ENCODE results near the gene MMP14.

Gene MMP14

GRCh38 chr14:22864979-22865378, 28.6 kb downstream of the MMP14 start:
- no peak for DNase-seq

GRCh38 chr14:22865424-22866405, 29.3 kb downstream of the MMP14 start:
- no peak for DNase-seq

GRCh38 chr14:22866874-22867273, 30.5 kb downstream of the MMP14 start:
- DNase-seq, result no peak

DNA sequence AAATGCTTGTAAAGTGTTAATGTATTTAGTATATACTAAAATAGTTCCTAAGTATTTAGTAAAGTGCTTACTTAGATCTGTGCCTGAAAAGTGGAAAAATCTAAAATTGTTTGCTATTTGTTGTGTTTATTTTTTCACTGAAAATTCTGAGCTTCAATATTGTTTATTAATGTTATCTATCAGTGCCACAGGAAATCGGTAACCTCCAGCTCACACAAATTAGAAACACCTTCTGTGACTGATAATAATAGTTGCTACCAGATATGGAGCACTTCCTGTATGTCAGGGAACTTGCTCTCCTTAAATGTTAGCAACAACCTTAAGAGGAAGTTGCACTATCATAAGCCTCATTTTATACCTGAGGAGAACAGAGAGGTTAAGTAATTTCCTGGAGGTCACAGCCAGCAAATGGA, 34.4 kb downstream of the MMP14 start:
- DNase-seq, result no peak

GRCh38 chr14:22871224-22872032, 35.0 kb downstream of the MMP14 start, which contains the start of gene LRP10:
Gene LRP10 (plus strand): TSS chr14:22871740. CDS start chr14:22872304, 564 bp downstream.
- DNase-seq, result peak; percentile 90

DNA sequence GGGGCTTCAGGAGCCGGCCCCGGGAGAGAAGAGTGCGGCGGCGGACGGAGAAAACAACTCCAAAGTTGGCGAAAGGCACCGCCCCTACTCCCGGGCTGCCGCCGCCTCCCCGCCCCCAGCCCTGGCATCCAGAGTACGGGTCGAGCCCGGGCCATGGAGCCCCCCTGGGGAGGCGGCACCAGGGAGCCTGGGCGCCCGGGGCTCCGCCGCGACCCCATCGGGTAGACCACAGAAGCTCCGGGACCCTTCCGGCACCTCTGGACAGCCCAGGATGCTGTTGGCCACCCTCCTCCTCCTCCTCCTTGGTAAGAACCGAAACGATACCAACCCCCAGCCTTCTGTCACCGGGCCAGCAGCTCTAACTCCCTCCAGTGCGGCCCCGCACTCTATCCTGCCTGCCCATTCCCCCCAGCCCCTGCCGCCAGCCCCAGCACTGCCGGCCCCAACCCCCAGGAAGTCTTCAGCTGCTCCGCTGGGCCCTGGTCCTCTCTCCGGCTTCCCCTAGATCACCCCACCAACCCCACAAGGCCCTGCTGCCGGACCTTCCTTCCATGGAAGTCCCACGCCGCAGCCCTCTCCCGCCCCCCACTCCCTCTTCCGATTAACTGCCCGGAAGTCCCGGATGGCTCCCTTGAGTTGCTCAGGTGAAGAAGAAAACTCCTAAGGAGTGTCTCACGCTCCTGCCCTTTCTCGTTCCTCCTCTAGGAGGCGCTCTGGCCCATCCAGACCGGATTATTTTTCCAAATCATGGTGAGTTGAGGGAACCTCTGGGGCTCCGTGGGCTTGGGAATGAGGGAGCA, 35.8 kb downstream of the MMP14 start:
- DNase-seq, result peak; percentile 80

GRCh38 chr14:22872833-22873520, 36.6 kb downstream of the MMP14 start:
- DNase-seq, result no peak

- no peak for DNase-seq
Measured at GRCh38 chr14:22875003-22875747, 38.8 kb downstream of the MMP14 start.

DNA sequence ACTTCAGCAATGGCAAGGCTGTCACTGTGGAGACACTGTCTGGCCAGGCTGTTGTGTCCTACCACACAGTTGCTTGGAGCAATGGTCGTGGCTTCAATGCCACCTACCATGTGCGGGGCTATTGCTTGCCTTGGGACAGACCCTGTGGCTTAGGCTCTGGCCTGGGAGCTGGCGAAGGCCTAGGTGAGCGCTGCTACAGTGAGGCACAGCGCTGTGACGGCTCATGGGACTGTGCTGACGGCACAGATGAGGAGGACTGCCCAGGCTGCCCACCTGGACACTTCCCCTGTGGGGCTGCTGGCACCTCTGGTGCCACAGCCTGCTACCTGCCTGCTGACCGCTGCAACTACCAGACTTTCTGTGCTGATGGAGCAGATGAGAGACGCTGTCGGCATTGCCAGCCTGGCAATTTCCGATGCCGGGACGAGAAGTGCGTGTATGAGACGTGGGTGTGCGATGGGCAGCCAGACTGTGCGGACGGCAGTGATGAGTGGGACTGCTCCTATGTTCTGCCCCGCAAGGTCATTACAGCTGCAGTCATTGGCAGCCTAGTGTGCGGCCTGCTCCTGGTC, 39.4 kb downstream of the MMP14 start:
- DNase-seq, result no peak

- no peak for DNase-seq
Measured at GRCh38 chr14:22877000-22877501, 40.7 kb downstream of the MMP14 start.

- DNase-seq, result no peak
Measured at GRCh38 chr14:22878271-22879246, 42.2 kb downstream of the MMP14 start.

DNA sequence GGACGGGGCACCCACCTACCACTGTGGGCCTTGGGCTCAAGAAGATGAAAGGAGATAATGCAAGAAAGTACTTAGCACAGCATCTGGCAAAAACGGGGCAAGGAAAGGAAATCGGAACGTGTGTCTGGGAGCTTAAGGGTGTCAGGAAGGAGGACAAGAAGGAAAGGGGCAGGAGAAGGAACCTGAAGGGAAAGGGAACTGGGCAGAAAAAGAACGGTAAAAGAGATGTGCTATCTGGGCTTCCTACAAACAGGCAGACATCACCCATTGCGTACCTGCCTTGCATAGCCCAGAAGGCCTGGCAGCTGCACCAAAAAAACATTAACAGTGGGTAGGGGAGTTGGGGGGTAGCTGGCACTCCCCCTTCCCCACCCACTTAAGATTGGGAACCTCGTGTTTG, 45.7 kb downstream of the MMP14 start:
- DNase-seq, result no peak

DNA sequence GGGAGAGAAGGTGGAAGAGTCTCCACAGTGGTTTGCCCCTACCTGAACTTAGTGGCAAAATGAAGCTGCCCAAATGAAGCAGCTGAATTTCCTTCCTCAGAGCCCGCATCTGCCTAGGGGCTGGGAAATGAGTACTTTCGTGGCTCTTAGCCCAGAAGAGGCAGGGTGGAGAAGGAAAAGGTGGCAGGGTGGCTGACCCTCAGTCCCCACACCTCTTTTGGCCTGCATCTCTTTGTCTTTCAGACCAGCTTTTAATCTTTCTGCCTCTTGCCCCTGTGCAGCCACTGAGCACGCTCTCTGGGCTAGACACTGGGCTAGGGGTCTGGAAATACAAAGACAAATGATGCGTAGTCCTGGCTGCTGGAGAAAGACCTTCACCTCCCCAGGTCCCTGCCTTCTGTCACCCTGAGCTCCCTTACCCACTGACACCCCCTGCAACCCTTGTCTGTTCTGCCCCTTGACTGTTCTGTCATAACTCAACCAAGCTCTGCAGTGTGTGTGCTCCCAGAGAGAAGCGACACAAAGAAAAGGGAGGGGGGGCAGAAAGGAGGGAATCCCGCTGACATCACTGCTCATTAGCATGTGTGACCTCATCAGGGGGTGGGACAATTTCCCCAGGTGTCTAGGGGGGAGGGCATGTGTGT, 46.3 kb downstream of the MMP14 start:
- DNase-seq, result peak; percentile 8

GRCh38 chr14:22883173-22883976, 47.0 kb downstream of the MMP14 start, which contains the start of gene REM2:
Gene REM2 (plus strand): TSS chr14:22883222. CDS start chr14:22883288, 66 bp downstream.
- no peak for DNase-seq

GRCh38 chr14:22884076-22884737, 47.8 kb downstream of the MMP14 start:
- DNase-seq, result no peak

DNA sequence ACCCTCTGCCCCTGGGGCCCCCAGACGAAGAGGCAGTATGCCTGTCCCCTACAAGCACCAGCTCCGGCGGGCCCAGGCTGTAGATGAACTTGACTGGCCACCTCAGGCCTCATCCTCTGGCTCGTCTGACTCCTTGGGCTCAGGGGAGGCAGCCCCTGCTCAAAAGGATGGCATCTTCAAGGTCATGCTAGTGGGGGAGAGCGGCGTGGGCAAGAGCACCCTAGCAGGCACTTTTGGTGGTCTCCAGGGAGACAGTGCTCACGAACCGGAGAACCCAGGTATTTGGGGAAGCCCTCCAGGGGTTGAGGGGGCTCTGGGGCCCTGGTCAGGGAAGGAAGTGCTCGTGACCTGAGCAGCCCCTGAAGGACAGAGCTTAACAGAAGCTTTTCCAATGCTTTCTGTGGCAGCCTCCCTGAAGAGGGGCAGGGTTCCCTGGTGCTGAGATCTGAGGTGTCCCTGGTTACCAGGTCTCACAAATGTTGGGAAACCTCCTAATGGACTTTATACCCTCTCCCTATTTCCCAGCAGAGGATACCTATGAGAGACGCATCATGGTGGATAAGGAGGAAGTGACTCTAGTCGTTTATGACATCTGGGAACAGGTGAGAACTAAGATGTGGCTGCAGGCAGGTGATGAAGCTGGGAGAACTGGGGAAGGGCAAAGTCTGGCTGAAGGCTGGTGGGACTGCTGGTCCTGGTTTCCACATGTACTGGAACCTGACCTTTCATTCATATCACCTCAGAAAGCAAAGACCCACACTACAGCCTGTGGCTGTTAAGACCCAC, 48.5 kb downstream of the MMP14 start:
- no peak for DNase-seq

GRCh38 chr14:22885975-22886374, 49.6 kb downstream of the MMP14 start:
- DNase-seq, result no peak

Data from midbrain (tissue), 1 donor.